ENCODE data around the gene SCYL1. TPM values are rescaled to one million over a fixed set of nuclear protein-coding genes. Genes with fewer than 3 reads are reported as not detected.

SCYL1 gene
- total RNA-seq, 1 donor: 125 TPM

- TF ChIP-seq, protein P1, sequence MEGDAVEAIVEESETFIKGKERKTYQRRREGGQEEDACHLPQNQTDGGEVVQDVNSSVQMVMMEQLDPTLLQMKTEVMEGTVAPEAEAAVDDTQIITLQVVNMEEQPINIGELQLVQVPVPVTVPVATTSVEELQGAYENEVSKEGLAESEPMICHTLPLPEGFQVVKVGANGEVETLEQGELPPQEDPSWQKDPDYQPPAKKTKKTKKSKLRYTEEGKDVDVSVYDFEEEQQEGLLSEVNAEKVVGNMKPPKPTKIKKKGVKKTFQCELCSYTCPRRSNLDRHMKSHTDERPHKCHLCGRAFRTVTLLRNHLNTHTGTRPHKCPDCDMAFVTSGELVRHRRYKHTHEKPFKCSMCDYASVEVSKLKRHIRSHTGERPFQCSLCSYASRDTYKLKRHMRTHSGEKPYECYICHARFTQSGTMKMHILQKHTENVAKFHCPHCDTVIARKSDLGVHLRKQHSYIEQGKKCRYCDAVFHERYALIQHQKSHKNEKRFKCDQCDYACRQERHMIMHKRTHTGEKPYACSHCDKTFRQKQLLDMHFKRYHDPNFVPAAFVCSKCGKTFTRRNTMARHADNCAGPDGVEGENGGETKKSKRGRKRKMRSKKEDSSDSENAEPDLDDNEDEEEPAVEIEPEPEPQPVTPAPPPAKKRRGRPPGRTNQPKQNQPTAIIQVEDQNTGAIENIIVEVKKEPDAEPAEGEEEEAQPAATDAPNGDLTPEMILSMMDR (IDR thresholded peaks at IDR 0.05; ENCODE audit: insufficient read depth, low read depth, low read length): no peak
- H3K4me3 ChIP-seq (ENCODE audit: low read depth, low read length): peak overlapping the region; percentile 96
- DNase-seq (ENCODE audit: low read depth): peak; percentile 55
Measured at GRCh38 chr11:65503368-65503948, 21.4 kb upstream of the SCYL1 start.

GRCh38 chr11:65503949-65504673 is 20.8 kb upstream of the SCYL1 start:
- peak overlapping the region; percentile 96 for H3K4me3 ChIP-seq (ENCODE audit: low read depth, low read length)
- DNase-seq (ENCODE audit: low read depth): peak; percentile 78
- TF ChIP-seq, protein P1 (IDR thresholded peaks at IDR 0.05; ENCODE audit: insufficient read depth, low read depth, low read length): no peak

- TF ChIP-seq, protein P1 (IDR thresholded peaks at IDR 0.05; ENCODE audit: insufficient read depth, low read depth, low read length): no peak
- H3K4me3 ChIP-seq (ENCODE audit: low read depth, low read length): peak overlapping the region; percentile 96
- peak; percentile 64 for DNase-seq (ENCODE audit: low read depth)
Measured at GRCh38 chr11:65504674-65505465, 20.0 kb upstream of the SCYL1 start.

DNA sequence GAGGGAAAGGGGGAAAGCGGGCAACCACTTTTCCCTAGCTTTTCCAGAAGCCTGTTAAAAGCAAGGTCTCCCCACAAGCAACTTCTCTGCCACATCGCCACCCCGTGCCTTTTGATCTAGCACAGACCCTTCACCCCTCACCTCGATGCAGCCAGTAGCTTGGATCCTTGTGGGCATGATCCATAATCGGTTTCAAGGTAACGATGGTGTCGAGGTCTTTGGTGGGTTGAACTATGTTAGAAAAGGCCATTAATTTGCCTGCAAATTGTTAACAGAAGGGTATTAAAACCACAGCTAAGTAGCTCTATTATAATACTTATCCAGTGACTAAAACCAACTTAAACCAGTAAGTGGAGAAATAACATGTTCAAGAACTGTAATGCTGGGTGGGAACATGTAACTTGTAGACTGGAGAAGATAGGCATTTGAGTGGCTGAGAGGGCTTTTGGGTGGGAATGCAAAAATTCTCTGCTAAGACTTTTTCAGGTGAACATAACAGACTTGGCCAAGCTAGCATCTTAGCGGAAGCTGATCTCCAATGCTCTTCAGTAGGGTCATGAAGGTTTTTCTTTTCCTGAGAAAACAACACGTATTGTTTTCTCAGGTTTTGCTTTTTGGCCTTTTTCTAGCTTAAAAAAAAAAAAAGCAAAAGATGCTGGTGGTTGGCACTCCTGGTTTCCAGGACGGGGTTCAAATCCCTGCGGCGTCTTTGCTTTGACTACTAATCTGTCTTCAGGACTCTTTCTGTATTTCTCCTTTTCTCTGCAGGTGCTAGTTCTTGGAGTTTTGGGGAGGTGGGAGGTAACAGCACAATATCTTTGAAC is 19.2 kb upstream of the SCYL1 start:
- peak; percentile 65 for DNase-seq (ENCODE audit: low read depth)
- H3K4me3 ChIP-seq (ENCODE audit: low read depth, low read length): peak overlapping the region; percentile 96
- TF ChIP-seq, protein P1 (IDR thresholded peaks at IDR 0.05; ENCODE audit: insufficient read depth, low read depth, low read length): no peak

- peak overlapping the region; percentile 96 for H3K4me3 ChIP-seq (ENCODE audit: low read depth, low read length)
- TF ChIP-seq, protein P1 (IDR thresholded peaks at IDR 0.05; ENCODE audit: insufficient read depth, low read depth, low read length): no peak
- no peak for DNase-seq (ENCODE audit: low read depth)
Measured at GRCh38 chr11:65506290-65506771, 18.6 kb upstream of the SCYL1 start.

All from fibroblast of villous mesenchyme (primary cell).